Bronchial epithelial cell (primary cell): ENCODE measurements around the gene EIPR1. TPM values are rescaled to one million over a fixed set of nuclear protein-coding genes. Genes with fewer than 3 reads are reported as not detected.
A peak's percentile ranks its signal among the peaks of the same experiment; 100 is the strongest.
"Not testable (repeated sequence)": the region's sequence is repeated elsewhere in the genome, so short reads cannot be mapped to it uniquely, and the experiment has no call there.

Experiments used
- DNase-seq: peaks from one replicate; pipeline ENCODE4 v3.0.0-alpha.2; 2010; ENCODE audit warnings: low read depth
- FAIRE-seq: peaks from 2 replicates; lab custom pipeline; 2011; peaks lifted over from hg19 to GRCh38; lab: Jason Lieb, UNC
- H3K27me3 ChIP-seq: 2 replicates; pipeline ENCODE4 v1.5.1; 2011; ENCODE audit warnings: low read length; ENCODE audit not compliant: control insufficient read depth, insufficient read depth
- H3K36me3 ChIP-seq: 2 replicates; pipeline ENCODE4 v1.5.1; 2011; ENCODE audit warnings: low read length; ENCODE audit not compliant: control insufficient read depth, insufficient read depth
- H3K4me3 ChIP-seq: 2 replicates; pipeline ENCODE4 v1.5.1; 2011; ENCODE audit warnings: mild to moderate bottlenecking, low read depth, low read length, control low read depth
- total RNA-seq: library from RNA; depleted of rRNA; stranded (reverse); fragments of >200 nt; gene quantifications from 2 replicates; pipeline ENCODE4 v1.2.1, GENCODE V29; 2014
- TF ChIP-seq, protein P1 (sequence below): IDR thresholded peaks from 2 replicates; pipeline ENCODE4 v1.5.1; 2011; ENCODE audit warnings: mild to moderate bottlenecking, moderate library complexity, low read length, control low read depth, inconsistent platforms; ENCODE audit not compliant: insufficient read depth, severe bottlenecking

Gene EIPR1
- total RNA-seq, 1 donor from 2014 or later: 44.5 TPM

DNA sequence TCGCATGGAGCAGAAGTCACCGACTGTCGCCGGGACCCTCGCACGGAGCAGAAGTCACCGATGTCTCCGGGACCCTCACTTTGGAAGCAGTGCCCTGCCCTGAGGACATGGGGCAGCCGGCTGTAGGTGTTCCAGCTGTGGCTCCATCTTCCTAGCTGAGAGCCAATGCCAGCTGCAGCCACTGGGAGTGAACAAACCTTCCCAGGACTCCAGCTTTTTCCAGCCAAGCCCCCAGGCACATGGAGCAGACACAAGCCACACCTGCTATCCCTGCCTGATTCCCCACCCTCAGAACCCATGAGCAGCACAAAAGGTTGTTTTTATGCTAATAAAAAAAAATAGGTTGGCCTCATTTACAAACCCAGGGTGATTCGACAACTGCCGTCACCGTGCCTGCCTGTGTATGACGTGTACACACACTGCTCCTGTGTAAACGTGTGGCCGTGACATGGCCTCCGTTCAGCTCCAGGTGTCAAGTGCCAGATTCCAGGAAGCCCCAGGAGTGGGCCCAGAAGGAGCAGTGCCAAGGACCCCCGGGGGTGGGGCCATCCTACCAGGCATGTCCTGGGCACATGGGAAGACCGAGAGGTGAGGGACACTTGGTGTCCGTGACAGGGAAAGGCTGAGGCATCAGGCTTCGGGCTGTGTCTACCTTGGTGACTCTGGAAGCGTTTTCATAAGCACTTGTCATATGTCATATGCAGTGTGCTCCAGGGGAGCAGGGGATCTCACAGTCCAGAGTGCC is 91.5 kb downstream of the EIPR1 start:
- Histone ChIP-seq H3K27me3 (no peaks in the 10 kb centered on the region), H3K36me3 (no peaks in the 10 kb centered on the region), H3K4me3 (no peak overlapping the region)
- TF ChIP-seq, protein P1, sequence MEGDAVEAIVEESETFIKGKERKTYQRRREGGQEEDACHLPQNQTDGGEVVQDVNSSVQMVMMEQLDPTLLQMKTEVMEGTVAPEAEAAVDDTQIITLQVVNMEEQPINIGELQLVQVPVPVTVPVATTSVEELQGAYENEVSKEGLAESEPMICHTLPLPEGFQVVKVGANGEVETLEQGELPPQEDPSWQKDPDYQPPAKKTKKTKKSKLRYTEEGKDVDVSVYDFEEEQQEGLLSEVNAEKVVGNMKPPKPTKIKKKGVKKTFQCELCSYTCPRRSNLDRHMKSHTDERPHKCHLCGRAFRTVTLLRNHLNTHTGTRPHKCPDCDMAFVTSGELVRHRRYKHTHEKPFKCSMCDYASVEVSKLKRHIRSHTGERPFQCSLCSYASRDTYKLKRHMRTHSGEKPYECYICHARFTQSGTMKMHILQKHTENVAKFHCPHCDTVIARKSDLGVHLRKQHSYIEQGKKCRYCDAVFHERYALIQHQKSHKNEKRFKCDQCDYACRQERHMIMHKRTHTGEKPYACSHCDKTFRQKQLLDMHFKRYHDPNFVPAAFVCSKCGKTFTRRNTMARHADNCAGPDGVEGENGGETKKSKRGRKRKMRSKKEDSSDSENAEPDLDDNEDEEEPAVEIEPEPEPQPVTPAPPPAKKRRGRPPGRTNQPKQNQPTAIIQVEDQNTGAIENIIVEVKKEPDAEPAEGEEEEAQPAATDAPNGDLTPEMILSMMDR: no peak
- DNase-seq (no peak), FAIRE-seq (no peak)

DNA sequence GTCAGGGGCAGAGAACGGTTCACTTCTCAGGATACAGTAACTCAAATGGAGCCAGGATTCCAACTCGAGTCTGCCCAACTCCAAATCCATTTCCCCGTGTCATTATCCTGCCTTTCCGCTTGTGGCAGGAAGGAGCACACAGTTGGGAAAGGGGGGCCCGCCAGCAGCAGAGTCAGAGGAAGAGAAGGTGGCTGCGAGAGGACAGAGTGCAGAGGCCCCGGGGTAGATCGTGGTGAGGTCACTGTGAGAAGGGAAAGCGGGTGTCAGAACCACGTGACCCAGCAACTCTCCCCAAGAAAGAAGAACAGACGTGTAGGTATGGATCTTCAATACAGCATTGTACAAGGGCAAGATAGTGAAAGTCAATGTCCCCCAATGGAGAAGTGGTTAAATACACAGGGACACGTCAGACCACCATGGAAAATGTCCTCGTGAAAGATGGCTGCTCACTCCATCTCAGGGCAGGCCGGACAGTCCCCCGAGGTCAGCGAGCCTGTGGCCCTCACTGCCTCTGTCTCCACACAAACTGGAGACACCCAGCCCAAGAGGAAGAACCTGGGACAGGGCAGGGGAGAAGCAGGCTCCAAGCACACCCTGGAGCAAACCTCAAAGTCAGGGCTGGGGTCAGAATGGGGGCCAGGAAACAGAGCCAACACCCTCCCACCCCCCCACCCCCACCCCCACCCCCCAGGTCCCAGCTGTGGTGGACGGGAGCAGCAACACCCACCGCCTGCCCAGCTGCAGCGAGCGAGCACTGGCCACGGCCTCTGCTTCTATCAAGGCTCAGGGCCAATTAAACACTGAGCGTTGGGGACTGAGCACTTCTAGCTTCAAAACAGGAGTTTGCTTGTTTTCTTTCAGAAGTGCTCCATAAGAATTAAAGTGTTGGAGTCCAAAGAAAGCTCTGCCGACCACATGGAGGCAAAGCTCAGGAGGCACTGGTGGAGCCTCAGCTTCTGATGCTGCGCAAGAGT is 92.7 kb downstream of the EIPR1 start:
- DNase-seq (no peak), FAIRE-seq (no peak)
- Histone ChIP-seq H3K36me3 (no peaks in the 10 kb centered on the region), H3K27me3 (no peaks in the 10 kb centered on the region), H3K4me3 (no peak overlapping the region)
- TF ChIP-seq, protein P1: no peak

DNA sequence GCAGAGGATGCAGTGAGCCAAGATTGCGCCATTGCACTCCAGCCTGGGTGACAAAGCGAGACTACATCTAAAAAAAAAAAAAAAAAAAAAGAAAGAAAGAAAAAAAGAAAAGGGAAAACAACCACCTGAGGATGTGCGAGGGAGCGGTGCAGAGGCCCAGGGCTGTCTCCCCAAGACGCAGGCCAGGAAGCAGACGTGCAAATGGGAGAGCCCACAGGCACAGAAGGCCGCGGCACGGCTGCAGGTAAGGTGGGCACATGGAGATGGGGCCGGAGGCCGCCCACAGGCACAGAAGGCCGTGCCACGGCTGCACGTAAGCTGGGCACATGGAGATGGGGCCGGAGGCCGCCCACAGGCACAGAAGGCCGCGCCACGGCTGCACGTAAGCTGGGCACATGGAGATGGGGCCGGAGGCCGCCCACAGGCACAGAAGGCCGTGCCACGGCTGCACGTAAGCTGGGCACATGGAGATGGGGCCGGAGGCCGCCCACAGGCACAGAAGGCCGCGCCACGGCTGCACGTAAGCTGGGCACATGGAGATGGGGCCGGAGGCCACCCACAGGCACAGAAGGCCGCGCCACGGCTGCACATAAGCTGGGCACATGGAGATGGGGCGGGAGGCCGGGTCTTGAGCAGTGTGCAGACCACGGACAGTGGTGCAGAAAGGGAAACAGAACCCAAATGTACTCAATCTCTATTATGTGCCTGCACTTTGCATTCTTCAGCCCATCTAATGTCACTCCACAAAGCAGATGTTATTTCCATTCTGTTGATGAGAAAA is 93.6 kb downstream of the EIPR1 start:
- H3K36me3 ChIP-seq, FAIRE-seq, H3K27me3 ChIP-seq, DNase-seq, H3K4me3 ChIP-seq: not testable (repeated sequence)

DNA sequence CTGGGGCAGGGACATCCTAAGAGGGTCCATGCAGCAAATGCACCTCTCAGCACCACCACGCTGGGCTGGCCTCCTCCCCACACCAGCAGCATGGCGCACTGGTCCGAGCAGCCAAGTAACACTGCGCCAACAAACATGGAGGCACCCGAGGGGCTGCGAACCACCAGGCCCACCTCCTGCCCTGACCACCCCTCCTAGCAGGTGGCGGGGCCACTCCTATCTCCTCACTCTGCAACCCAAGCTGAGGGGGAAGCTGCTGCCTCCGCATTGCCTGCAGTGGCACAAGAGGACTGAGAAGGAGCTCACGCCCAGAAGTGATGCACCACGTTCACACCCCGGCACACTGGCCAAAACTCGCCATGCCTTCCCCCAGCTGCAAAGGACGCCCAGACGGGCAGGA is 94.4 kb downstream of the EIPR1 start:
- TF ChIP-seq, protein P1: no peak
- Histone ChIP-seq H3K27me3 (no peaks in the 10 kb centered on the region), H3K36me3 (no peaks in the 10 kb centered on the region), H3K4me3 (no peak overlapping the region)
- DNase-seq: no peak
- no peak for FAIRE-seq

DNA sequence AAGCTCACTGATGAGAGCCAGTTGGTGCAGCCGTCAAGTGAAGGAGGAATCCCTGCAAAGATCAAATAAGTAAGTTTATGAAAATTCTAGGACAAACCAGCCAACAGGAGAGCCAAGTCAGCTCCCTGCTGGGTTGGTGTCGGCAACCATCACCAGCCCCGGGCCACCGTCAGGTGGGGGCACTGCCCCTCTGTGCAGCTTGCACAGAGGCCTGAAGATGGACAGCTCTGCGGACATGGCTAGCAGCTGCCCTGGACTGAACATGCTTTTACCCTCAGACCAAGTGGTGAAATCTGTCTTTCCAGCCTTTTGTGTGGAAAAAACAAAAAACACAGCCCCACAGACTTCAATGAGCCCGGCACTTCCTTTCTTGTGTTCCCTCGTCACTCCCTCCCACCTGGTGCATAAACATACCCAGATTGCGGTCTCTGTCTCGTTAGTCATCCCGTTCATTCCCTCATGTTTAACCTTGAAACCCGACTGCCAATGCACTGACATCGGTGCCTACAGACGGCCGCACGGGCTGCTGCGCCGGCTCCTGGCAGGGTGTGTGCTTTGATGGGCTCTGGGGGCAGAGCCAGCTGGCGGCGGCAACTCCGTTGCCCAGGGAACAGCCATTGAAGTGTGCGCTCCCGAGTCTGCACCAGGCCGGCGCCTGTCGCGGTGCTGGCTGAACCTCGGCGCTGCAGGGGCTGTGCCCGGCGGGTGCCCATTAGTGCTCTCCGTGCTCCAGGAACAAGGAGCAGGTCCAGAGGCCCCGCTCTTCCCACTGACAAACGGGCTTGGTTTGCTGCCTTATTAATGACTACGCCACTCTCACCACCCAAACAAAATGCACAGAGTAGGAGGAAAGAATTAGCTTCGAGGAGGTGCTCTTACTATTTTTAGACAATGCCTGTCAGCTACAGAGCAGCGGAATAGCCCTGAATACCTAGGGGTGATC is 95.3 kb downstream of the EIPR1 start:
- TF ChIP-seq, protein P1: no peak
- Histone ChIP-seq H3K36me3 (no peaks in the 10 kb centered on the region), H3K27me3 (no peaks in the 10 kb centered on the region), H3K4me3 (no peak overlapping the region)
- peak; percentile 57 for DNase-seq
- FAIRE-seq: no peak
